Left ventricle myocardium superior (tissue), 1 donor: ENCODE results near the gene GBE1. TPM values are rescaled to one million over a fixed set of nuclear protein-coding genes. Genes with fewer than 3 reads are reported as not detected.
"Not testable (repeated sequence)": the region's sequence is repeated elsewhere in the genome, so short reads cannot be mapped to it uniquely, and the experiment has no call there.

Experiments used
- ATAC-seq: fragments of 200-7000 bp; cut with Tn5 transposase; one replicate; pipeline ENCODE4 v1.9.1; 2020; ENCODE audit warnings: mild to moderate bottlenecking, moderate library complexity
- DNase-seq: peaks from one replicate; pipeline ENCODE4 v3.0.0-alpha.2; 2020
- intact Hi-C: fragments of 100-400 bp; cut with micrococcal nuclease; formaldehyde crosslinking; loops from one replicate; pipeline ENCODE4 v1.11.0; 2022
- long read RNA-seq: library from polyadenylated mRNA; unstranded; transcript quantifications from one replicate; pipeline ENCODE4 v2.0.0, GENCODE V29; 2021
- total RNA-seq: library from RNA; stranded (reverse); fragmentation: NEBNext Ultra II Directional; extraction: Animal tissue kit (Norgen Biotek cat#: 25700); gene quantifications from one replicate; pipeline ENCODE4 v1.2.1, GENCODE V29; 2021
- donor health status: DM: no; HTN: yes; CAD: no; lungs with severe emphysema.

The GBE1 gene
- total RNA-seq, result 72.4 TPM
- long read RNA-seq, transcript GBE1-201 (16 exons, 3,461 nt), result major isoform, 389 of 429 reads
- long read RNA-seq, partial matches to known transcripts, result 19 of 429 reads
- long read RNA-seq, other reads (novel, unspliced or antisense), result 21 of 429 reads

- DNase-seq, result peak; percentile 95
- intact Hi-C loops, result no loop called here
- peak; percentile 92 for ATAC-seq
These were observed at the start of gene GBE1 for GRCh38 chr3:81760924-81761903. Gene GBE1 (minus strand): TSS chr3:81761645. CDS start chr3:81761517, 128 bp downstream.

GRCh38 chr3:81808900-81809299 lies 47.5 kb upstream of the GBE1 start:
- intact Hi-C loops, result no loop called here
- no peak for ATAC-seq
- DNase-seq, result no peak

- DNase-seq, result no peak
- no peak for ATAC-seq
- intact Hi-C loops, result no loop called here
These were observed 38.0 kb upstream of the GBE1 start for GRCh38 chr3:81799403-81799802.

DNA sequence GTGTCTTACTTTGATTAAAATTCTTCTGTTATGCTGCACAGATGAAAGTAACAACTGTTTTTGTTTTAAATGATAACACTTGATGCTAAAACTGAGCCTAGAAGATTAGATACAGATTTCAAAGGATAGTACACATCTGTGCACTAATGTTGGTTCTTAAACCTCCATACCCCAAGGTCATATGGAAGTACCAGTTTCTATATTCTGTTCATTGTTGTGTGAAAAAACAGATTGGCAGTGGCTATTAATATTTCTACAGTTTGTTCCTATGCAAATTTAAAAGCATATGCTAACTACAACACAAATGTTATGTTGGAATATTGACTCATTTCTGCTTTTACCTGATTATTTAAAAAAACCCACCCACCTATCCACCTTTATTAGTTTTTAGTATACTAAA lies 32.0 kb upstream of the GBE1 start:
- intact Hi-C loops, result no loop called here
- ATAC-seq (no peak), DNase-seq (no peak)

DNA sequence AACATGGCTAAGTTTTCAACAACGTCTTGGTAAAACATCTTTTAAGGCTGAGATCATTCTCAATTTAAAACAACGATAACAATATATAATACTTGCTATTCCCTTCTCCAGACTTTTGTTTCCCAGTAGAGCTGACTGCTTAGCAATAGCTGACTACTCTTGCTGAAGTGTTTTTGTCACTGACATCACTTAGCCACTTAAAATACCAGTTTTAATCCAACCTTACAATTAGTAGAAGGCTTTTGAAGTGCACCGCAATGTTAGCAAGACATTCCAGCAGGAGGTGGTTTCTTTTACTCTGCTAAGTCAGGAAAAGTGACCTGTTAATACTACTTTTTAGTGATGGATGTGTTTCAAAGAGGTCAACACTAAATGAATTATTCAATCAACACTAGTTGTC lies 28.7 kb upstream of the GBE1 start:
- DNase-seq (no peak), ATAC-seq (peak; percentile 86)
- intact Hi-C loops, result no loop called here

- DNase-seq (no peak), ATAC-seq (no peak)
- intact Hi-C loops, result no loop called here
These were observed 28.2 kb upstream of the GBE1 start for GRCh38 chr3:81789691-81790090.

- ATAC-seq (peak; percentile 94), DNase-seq (no peak)
These were observed 27.2 kb upstream of the GBE1 start for GRCh38 chr3:81788610-81789009.

DNA sequence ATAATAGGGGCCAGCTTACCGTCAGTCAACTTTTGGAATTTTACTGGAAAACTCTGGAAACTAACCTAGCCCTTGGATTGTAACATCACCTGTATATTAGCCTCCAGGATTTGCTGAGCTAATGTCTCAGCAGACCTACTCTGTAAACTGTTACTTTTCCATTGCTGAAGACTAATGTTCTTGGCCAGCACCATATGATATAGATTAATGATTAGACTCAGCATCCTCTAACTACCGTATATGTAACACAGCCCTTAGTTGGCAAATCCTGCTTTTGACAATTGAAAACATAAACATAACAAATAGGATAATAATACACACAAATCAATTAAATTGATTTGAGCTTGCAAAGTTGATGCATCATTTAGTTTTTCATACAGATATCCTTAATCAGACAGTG lies 26.6 kb upstream of the GBE1 start:
- ATAC-seq, result no peak
- intact Hi-C loops, result no loop called here

More at GRCh38 chr3:81788610-81789009, 27.2 kb upstream of the GBE1 start:
- intact Hi-C loops, result no loop called here

GRCh38 chr3:81782585-81782984 lies 21.1 kb upstream of the GBE1 start:
- intact Hi-C loops, result no loop called here
- ATAC-seq, result no peak

More for the DNA sequence above, 26.6 kb upstream of the GBE1 start:
- DNase-seq, result no peak

GRCh38 chr3:81778678-81779182 lies 17.3 kb upstream of the GBE1 start:
- peak; percentile 50 for ATAC-seq
- no peak for DNase-seq
- intact Hi-C loops, result no loop called here

More at GRCh38 chr3:81782585-81782984, 21.1 kb upstream of the GBE1 start:
- DNase-seq, result no peak

- no peak for DNase-seq
- intact Hi-C loops, result no loop called here
- ATAC-seq, result no peak
These were observed 15.2 kb upstream of the GBE1 start for GRCh38 chr3:81776643-81777042.

DNA sequence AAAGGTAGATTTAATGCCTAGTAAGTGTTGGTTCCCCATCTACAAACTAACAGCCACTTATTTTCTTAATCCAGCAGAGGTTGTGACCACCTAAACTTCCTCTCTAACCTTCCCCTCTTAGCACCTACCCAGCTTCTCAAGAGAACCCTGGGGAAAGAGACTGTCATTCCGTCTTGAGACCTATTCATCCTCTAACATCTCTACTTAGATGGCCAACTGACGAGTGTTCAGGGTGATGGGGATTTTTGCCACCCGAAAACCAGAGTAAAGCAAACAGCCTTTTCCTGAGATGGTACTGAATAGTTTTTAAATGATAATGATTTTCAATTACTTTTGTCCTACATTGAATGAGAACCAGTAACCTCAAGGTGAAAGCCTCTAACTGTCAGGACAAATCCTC lies 9.3 kb upstream of the GBE1 start:
- intact Hi-C loops, result no loop called here
- no peak for DNase-seq
- no peak for ATAC-seq

DNA sequence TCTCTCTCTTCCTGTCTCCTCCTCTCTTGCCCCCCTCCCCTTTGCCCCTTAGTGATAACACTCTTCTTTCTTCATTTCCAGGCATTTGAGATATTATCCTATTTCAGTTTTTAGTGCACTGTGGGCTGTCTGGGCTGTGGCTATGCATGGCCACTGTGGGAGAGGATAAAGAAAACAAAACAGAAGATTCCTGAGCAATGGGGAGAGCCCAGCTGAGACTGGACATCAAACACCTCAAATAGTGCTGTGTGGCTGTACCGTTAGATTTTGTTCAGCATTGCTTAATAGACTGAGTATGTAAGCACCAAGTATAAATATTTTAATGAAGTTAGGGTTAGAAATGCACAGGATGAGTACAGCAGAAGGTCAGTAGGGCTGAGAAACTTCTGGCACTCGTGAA lies 7.9 kb upstream of the GBE1 start:
- ATAC-seq (no peak), DNase-seq (no peak)
- intact Hi-C loops, result no loop called here

DNA sequence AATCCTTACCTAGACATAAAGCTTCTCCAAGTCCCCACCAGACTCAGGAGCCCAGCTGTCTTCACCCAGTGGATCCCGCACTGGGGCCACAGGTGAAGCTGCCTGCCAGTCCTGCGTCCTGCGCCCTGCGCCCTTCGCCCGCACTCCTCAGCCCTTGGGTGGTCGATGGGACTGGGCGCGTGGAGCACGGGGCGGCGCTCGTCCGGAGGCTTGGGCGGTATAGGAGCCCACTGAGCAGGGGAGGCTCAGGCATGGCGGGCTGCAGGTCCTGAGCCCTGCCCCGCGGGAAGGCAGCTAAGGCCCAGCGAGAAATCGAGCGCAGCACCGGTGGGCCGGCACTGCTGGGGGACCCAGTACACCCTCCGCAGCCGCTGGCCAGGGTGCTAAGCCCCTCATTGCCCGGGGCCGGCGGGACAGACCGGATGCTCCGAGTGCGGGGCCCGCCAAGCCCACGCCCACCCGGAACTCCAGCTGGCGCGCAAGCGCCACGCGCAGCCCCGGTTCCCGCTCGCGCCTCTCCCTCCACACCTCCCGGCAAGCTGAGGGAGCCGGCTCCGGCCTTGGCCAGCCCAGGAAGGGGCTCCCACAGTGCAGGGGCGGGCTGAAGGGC lies 5.9 kb upstream of the GBE1 start:
- DNase-seq, intact Hi-C loops, ATAC-seq: not testable (repeated sequence)

DNA sequence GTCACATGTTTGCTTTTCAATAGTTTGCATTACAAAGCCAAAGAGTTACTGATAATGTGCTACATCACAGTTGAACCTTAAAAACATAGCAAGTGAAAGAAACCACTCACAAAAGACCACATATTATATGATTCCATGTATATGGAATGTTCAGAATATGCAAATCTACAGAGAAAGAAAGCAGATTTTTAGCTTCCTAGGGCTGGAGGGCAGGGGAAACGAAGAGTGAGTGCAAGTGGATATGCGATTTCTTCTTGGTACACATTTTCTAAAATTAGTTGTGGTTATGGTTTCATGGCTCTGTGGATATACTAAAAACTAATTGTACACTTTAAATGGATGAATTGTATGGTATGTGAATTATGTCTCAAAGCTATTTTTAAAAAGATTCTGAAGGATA lies 4.0 kb upstream of the GBE1 start:
- no peak for ATAC-seq
- no peak for DNase-seq
- intact Hi-C loops, result loop anchor here (2.0 kb wide), 1 partner anchor 79 kb away; no protein-coding TSS in a partner anchor

DNA sequence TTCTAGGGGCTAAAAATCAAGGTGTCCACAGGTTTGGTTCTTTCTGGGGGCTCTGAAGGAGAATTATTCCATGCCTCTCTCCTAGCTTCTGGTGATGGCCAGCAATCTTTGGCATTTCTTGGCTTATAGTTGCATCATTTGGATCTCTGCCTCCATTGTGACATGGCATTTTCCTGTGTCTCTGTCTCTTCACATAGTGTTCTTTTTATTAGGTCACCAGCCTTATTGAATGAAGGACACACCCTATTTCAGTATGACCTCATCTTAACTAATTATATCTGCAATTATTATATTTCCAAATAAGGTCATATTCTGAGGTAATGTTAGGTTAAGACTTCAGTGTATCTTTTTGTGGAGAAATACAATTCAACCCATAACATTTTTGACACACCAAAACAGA lies 3.2 kb upstream of the GBE1 start:
- intact Hi-C loops, result loop anchor here (2.0 kb wide), 1 partner anchor 78 kb away; no protein-coding TSS in a partner anchor
- DNase-seq (no peak), ATAC-seq (no peak)

- no peak for DNase-seq
- intact Hi-C loops, result loop anchor here (2.0 kb wide), 1 partner anchor 77 kb away; no protein-coding TSS in a partner anchor
- ATAC-seq, result no peak
These were observed 2.6 kb upstream of the GBE1 start for GRCh38 chr3:81764002-81764401.

- intact Hi-C loops, result no loop called here
- ATAC-seq, result no peak
- no peak for DNase-seq
These were observed 1.6 kb upstream of the GBE1 start for GRCh38 chr3:81763001-81763400.

- DNase-seq (no peak), ATAC-seq (no peak)
- intact Hi-C loops, result no loop called here
These were observed 597 bp upstream of the GBE1 start for GRCh38 chr3:81761904-81762580.
